Measurements from ENCODE around the gene MRGPRE. TPM values are rescaled to one million over a fixed set of nuclear protein-coding genes. Genes with fewer than 3 reads are reported as not detected.

The MRGPRE gene
- total RNA-seq, 1 experiment from 2014 or later, result not detected

DNA sequence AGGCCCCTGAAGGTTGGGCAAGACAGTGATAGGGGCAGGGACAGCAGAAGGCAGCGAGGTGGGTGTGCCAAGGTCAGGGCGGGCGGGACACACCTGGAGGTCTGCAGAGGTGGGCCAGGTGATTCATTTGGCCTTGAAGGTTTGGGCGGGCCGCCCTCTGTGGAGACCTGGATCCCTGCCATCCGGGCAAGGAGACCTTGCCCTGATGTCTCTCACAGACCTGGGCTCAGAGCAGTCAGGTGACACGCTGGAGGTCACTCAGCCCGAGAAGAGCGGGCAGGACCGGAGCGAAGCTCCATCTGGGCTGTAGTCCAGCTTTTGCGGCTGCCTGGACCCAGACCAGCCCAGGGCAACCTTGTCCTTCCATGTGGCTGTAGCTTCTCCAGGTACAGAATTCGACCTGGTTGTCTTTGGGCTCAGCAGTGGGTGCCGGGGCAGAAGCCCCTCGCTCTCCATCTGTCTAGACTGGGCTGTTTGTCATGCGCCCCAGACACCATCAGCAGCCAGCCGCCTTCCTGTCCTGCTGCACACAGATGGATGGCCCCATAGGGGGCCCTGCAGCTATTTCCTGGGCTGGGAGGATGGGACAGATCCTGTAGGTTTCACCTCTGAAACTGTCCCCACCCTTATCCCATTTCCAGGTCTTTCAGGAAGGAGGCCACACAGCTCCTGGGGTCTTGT, 16.7 kb downstream of the MRGPRE start:
- ATAC-seq (no peak), DNase-seq (no peak)
- Histone ChIP-seq H3K27ac (ENCODE audit: low read length) (no peak overlapping the region), H3K4me3 (ENCODE audit: low read length) (no peak overlapping the region), H4K20me1 (ENCODE audit: low read length) (no peaks in the 10 kb centered on the region), H3K9me3 (ENCODE audit: low read length) (no peaks in the 10 kb centered on the region), H3K9me2 (replicated peaks; ENCODE audit: low read length) (no peaks in the 10 kb centered on the region), H3K9ac (ENCODE audit: low read length) (no peak overlapping the region), H3F3A (ENCODE audit: low read length, unreplicated experiment) (no peaks in the 10 kb centered on the region), H2AFZ (ENCODE audit: low read length) (no peak overlapping the region), H3K79me2 (ENCODE audit: low read length) (no peaks in the 10 kb centered on the region), H3K27me3 (ENCODE audit: low read length) (peaks cover 21% of the 10 kb centered on the region), H3K4me1 (ENCODE audit: insufficient read depth, low read length) (no peaks in the 10 kb centered on the region), H3K36me3 (ENCODE audit: low read depth, low read length) (no peaks in the 10 kb centered on the region), H3K4me2 (ENCODE audit: low read length) (no peak overlapping the region)
- BruUV-seq (replicated peaks), result no TSS peak
- ChIA-PET POLR2A (ENCODE audit: unreplicated experiment) (no interaction called here), CTCF (interaction anchor here (0.5 kb wide), 2 partner anchors 42 to 105 kb away, joined by 3 read pairs; no protein-coding TSS in a partner anchor)
- intact Hi-C loops (cut with micrococcal nuclease), result loop anchor here (5.0 kb wide), 3 partner anchors 103 to 228 kb away; no protein-coding TSS in a partner anchor
- no peak for TF ChIP-seq EZH2 (IDR thresholded peaks at IDR 0.05; ENCODE audit: low read length, unreplicated experiment)
- TF ChIP-seq EZH2phosphoT487 (IDR thresholded peaks at IDR 0.05; ENCODE audit: borderline replicate concordance, low read length), result no peak
- no peak for TF ChIP-seq CTCF (conservative IDR thresholded peaks at IDR 0.05; ENCODE audit: low read depth, low read length)

DNA sequence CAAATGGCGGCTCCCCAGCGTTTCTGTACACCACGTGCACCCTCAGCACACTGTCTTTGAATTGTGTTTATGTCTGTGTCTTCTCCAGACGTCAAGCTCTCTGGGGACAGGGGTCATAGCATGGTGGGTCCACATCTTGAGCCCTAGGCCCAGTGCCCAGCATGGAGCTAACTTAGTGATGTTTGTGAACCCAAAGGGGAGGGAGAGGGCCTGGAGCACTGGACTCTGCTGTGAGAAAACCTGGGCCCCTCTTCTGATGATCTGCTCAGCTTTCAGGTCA, 17.9 kb downstream of the MRGPRE start:
- intact Hi-C loops (cut with micrococcal nuclease), result no loop called here
- H3K4me2 ChIP-seq (ENCODE audit: low read length), result no peak overlapping the region
- no peaks in the 10 kb centered on the region for H3F3A ChIP-seq (ENCODE audit: low read length, unreplicated experiment)
- peaks cover 18% of the 10 kb centered on the region for H3K27me3 ChIP-seq (ENCODE audit: low read length)
- no peak overlapping the region for H3K9ac ChIP-seq (ENCODE audit: low read length)
- H4K20me1 ChIP-seq (ENCODE audit: low read length), result no peaks in the 10 kb centered on the region
- H3K4me3 ChIP-seq (ENCODE audit: low read length), result no peak overlapping the region
- ChIA-PET POLR2A (ENCODE audit: unreplicated experiment) (no interaction called here), CTCF (no interaction called here)
- H3K4me1 ChIP-seq (ENCODE audit: insufficient read depth, low read length), result no peaks in the 10 kb centered on the region
- no peak overlapping the region for H3K27ac ChIP-seq (ENCODE audit: low read length)
- BruUV-seq (replicated peaks), result no TSS peak
- no peaks in the 10 kb centered on the region for H3K79me2 ChIP-seq (ENCODE audit: low read length)
- no peak for DNase-seq
- no peak for ATAC-seq
- no peak overlapping the region for H2AFZ ChIP-seq (ENCODE audit: low read length)
- no peaks in the 10 kb centered on the region for H3K9me2 ChIP-seq (replicated peaks; ENCODE audit: low read length)
- TF ChIP-seq EZH2phosphoT487 (IDR thresholded peaks at IDR 0.05; ENCODE audit: borderline replicate concordance, low read length), result no peak
- TF ChIP-seq EZH2 (IDR thresholded peaks at IDR 0.05; ENCODE audit: low read length, unreplicated experiment), result no peak
- TF ChIP-seq CTCF (conservative IDR thresholded peaks at IDR 0.05; ENCODE audit: low read depth, low read length), result no peak
- H3K9me3 ChIP-seq (ENCODE audit: low read length), result no peaks in the 10 kb centered on the region
- H3K36me3 ChIP-seq (ENCODE audit: low read depth, low read length), result no peaks in the 10 kb centered on the region

- no peak overlapping the region for H3K27ac ChIP-seq (ENCODE audit: low read length)
- no peak for ATAC-seq
- no peaks in the 10 kb centered on the region for H4K20me1 ChIP-seq (ENCODE audit: low read length)
- ChIA-PET POLR2A (ENCODE audit: unreplicated experiment) (no interaction called here), CTCF (no interaction called here)
- BruUV-seq (replicated peaks), result no TSS peak
- H3K36me3 ChIP-seq (ENCODE audit: low read depth, low read length), result no peaks in the 10 kb centered on the region
- H3K9me2 ChIP-seq (replicated peaks; ENCODE audit: low read length), result no peaks in the 10 kb centered on the region
- no peak overlapping the region for H2AFZ ChIP-seq (ENCODE audit: low read length)
- H3K4me3 ChIP-seq (ENCODE audit: low read length), result no peak overlapping the region
- no peak overlapping the region for H3K9ac ChIP-seq (ENCODE audit: low read length)
- no peaks in the 10 kb centered on the region for H3K79me2 ChIP-seq (ENCODE audit: low read length)
- H3K9me3 ChIP-seq (ENCODE audit: low read length), result no peaks in the 10 kb centered on the region
- TF ChIP-seq CTCF (conservative IDR thresholded peaks at IDR 0.05; ENCODE audit: low read depth, low read length), result no peak
- TF ChIP-seq EZH2phosphoT487 (IDR thresholded peaks at IDR 0.05; ENCODE audit: borderline replicate concordance, low read length), result no peak
- no peak for TF ChIP-seq EZH2 (IDR thresholded peaks at IDR 0.05; ENCODE audit: low read length, unreplicated experiment)
- intact Hi-C loops (cut with micrococcal nuclease), result no loop called here
- H3K4me1 ChIP-seq (ENCODE audit: insufficient read depth, low read length), result no peaks in the 10 kb centered on the region
- no peaks in the 10 kb centered on the region for H3F3A ChIP-seq (ENCODE audit: low read length, unreplicated experiment)
- peaks cover 17% of the 10 kb centered on the region; the same call in 1 of the 2 replicates for H3K27me3 ChIP-seq (ENCODE audit: low read length)
- H3K4me2 ChIP-seq (ENCODE audit: low read length), result no peak overlapping the region
- no peak for DNase-seq
These were observed 18.4 kb downstream of the MRGPRE start for GRCh38 chr11:3213659-3214419.
